Fibroblast of villous mesenchyme (primary cell): Measurements from ENCODE around the gene HTT-AS. TPM values are rescaled to one million over a fixed set of nuclear protein-coding genes. Genes with fewer than 3 reads are reported as not detected.
A peak's percentile ranks its signal among the peaks of the same experiment; 100 is the strongest.

Experiments used
- DNase-seq: peaks from one replicate; pipeline ENCODE4 v3.0.0-alpha.2; 2010; ENCODE audit warnings: low read depth
- H3K4me3 ChIP-seq: 2 replicates; pipeline ENCODE4 v1.5.1; 2011; ENCODE audit warnings: low read depth, mild to moderate bottlenecking, low read length
- CTCF ChIP-seq: IDR thresholded peaks from 2 replicates; pipeline ENCODE4 v1.5.1; 2012; ENCODE audit warnings: low read depth, mild to moderate bottlenecking, low read length; ENCODE audit not compliant: insufficient read depth
- total RNA-seq: library from RNA; depleted of rRNA; stranded (reverse); fragments of >200 nt; gene quantifications from 2 replicates; pipeline ENCODE4 v1.2.3, GENCODE V29; 2012

The HTT-AS gene
- total RNA-seq, 1 donor: not detected

- peak; percentile 86 for DNase-seq
- no peak overlapping the region for H3K4me3 ChIP-seq
- no peak for TF ChIP-seq CTCF
Measured at GRCh38 chr4:3044870-3045819, 29.2 kb downstream of the HTT-AS start.

- TF ChIP-seq CTCF: no peak
- H3K4me3 ChIP-seq: no peak overlapping the region
- DNase-seq: no peak
Measured at GRCh38 chr4:3043282-3044020, 30.9 kb downstream of the HTT-AS start.

GRCh38 chr4:3042226-3042625 lies 32.1 kb downstream of the HTT-AS start:
- TF ChIP-seq CTCF: no peak
- peak overlapping the region; percentile 47 for H3K4me3 ChIP-seq
- DNase-seq: no peak

DNA sequence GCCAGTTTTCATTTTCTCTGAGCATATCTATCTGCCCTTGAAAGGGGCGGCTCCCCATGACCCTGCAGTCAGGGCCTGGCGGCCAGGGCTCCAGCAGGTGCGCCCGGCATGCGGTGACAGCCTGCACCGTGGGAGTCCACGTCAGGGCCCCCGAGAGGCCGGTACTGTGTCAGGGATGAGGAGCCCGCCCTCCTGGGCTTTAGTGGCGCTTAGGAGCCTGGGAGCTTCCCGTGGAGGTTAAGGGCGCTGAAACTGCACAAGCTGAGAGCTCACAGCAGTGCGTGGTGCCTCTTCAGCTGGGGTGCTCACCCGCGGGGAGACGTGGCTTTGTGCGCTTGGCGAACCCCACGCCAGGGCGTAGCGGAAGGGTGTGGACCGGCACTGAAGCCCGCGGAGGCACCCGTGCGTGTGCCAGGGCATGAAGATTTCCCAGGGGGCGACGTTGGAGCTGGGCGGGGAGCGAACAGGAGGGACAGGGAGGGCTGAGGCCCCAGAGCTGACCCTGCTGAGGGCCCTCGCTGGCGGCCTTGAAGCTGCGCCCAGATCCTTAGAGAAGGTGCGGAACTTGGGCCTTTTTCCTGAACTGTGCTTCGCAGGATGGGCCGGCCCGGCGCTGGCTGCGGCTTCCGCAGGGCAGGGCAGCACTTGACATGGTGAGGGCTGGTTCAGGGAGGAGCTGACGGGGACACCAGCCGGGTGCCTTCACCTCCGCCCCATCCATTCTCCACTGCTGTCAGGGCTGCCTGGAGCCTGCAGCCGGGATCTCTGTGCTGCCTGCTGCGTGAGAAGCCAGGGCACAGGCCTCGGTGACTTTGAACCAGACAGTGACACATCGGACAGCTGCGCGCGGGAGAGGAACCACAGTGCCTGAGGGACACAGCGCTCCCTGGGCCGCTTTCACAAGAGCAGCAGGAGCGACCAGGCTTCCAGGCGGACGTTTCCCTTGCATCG lies 32.9 kb downstream of the HTT-AS start:
- H3K4me3 ChIP-seq: peak overlapping the region; percentile 47
- DNase-seq: peak; percentile 69
- TF ChIP-seq CTCF: no peak

GRCh38 chr4:3040452-3041191 lies 33.7 kb downstream of the HTT-AS start:
- H3K4me3 ChIP-seq: peak overlapping the region; percentile 47
- no peak for DNase-seq
- no peak for TF ChIP-seq CTCF
